MCF 10A (cell line): Measurements from ENCODE around the gene RRP1B. TPM values are rescaled to one million over a fixed set of nuclear protein-coding genes. Genes with fewer than 3 reads are reported as not detected.

Source experiments
- BruUV-seq: library from RNA; stranded (reverse); fragments of 400-500 nt; replicated peaks from 2 replicates; lab custom pipeline; 2021; lab: Mats Ljungman, UMichigan
- CTCF ChIA-PET: fragments of 300-600 bp; sonication (Branson Sonifier 250); formaldehyde crosslinking; extraction: SDS; loops from one replicate; lab custom pipeline; 2021; ENCODE audit warnings: antibody characterized with exemption, inconsistent platforms; lab: Yijun Ruan, JAX
- POLR2A ChIA-PET: fragments of 300-600, 350-650 bp; sonication (Branson Sonifier 250); formaldehyde crosslinking; extraction: SDS; loops from one replicate; lab custom pipeline; 2020; ENCODE audit warnings: antibody characterized with exemption, inconsistent platforms; lab: Yijun Ruan, JAX
- DNase-seq: peaks from one replicate; pipeline ENCODE4 v3.0.0-alpha.2; 2018; ENCODE audit not compliant: unreplicated experiment
- H3K27ac Mint-ChIP-seq: one replicate; pipeline ENCODE4 v1.8.0; 2022; ENCODE audit warnings: mild to moderate bottlenecking, low read depth, mixed read lengths; ENCODE audit not compliant: unreplicated experiment
- H3K27me3 Mint-ChIP-seq: one replicate; pipeline ENCODE4 v1.8.0; 2022; ENCODE audit warnings: mixed read lengths; ENCODE audit not compliant: insufficient read depth, unreplicated experiment
- H3K36me3 Mint-ChIP-seq: one replicate; pipeline ENCODE4 v1.8.0; 2022; ENCODE audit warnings: mild to moderate bottlenecking, moderate library complexity, mixed read lengths; ENCODE audit not compliant: insufficient read depth, unreplicated experiment
- H3K4me1 Mint-ChIP-seq: one replicate; pipeline ENCODE4 v1.8.0; 2022; ENCODE audit warnings: mixed read lengths; ENCODE audit not compliant: insufficient read depth, unreplicated experiment
- H3K4me3 Mint-ChIP-seq: one replicate; pipeline ENCODE4 v1.8.0; 2022; ENCODE audit warnings: mild to moderate bottlenecking, moderate library complexity, mixed read lengths; ENCODE audit not compliant: unreplicated experiment
- H3K9me3 Mint-ChIP-seq: one replicate; pipeline ENCODE4 v1.8.0; 2022; ENCODE audit warnings: mixed read lengths; ENCODE audit not compliant: unreplicated experiment
- intact Hi-C: fragments of 100-400 bp; cut with micrococcal nuclease; formaldehyde crosslinking; loops from 2 replicates; pipeline ENCODE4 v1.14.1; 2022
- total RNA-seq: library from RNA; stranded (reverse); gene quantifications from 2 replicates; pipeline ENCODE4 v1.2.3, GENCODE V29; 2022
- TF ChIP-seq, protein P1 (sequence below): fragments of 200-600 bp; IDR thresholded peaks from one replicate; pipeline ENCODE4 v1.8.0; 2022; ENCODE audit warnings: antibody characterized with exemption, mild to moderate bottlenecking; ENCODE audit not compliant: unreplicated experiment

RRP1B gene
- total RNA-seq, 1 experiment from 2014 or later, result 39.8 TPM

DNA sequence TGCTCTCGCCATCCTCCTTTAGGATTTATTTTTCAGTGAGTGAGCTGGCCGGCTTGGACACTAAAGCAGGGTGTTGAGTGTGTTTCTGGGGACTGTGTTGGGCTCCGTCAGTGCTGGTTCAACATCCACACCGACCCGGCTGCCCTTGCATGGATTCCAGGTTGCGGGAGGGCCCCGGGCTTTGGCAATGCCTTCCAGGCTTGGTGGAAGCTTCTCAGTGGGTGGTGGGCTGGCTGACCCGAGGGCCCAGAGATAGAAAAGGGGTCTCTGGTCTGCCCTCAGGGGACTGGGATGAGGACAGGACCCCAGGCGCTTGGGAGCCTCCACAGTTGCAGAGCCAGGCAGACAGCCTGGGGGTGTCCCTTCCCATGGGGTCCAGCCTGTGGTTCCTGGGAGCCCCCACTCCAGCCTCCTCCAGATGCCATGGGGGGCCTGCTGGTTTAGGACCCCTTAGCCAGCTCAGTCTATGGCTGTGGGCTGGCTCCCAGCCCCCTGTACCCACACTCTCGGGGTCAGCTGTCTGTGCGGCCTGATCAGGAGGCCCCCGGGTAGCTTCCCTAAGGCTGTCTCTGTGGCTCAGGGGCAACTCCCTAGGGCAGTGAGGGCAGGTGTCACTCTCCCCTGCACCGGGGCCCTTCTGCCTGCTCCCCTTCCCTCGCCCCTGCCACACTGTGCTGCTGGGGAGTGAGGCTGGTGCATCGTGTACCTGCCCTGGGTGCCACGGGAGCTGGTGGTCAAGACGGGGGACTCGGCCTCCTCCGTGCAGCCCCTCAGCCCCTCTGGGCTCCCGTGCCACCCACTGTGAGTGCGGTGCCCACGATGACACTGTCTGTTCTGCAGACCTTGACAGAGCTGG is 76.1 kb downstream of the RRP1B start:
- POLR2A ChIA-PET, result no interaction called here

DNA sequence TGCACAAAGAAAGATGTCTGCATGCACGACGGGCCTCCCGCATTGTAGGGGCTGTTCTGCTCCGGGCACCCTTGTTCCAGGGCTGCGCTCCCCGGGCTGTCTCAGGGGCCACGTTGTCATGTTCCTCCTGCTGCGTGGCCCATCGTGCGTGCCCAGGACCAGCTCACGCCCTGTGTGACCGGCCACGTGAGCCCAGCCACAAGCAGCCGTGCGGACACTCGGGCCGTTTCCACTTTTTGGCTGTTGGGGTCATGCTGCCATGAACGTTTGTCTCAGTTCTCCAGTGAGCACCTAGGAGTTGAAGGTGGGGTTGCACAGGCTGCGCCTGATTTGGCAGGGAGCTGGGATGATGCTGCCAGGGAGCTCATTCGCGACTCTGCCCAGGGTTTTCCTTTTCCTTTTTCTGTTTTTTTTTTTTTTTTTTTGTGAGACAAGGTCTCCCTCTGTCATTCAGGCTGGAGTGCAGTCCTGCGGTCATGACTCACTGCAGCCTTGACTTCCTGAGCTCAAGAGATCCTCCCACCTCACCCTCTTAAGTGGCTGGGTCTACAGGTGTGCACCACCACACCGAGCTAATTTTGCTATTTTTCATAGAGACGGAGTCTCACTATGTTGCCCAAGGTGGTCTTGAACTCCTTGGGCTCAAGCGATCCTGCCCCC is 77.0 kb downstream of the RRP1B start:
- H3K36me3 Mint-ChIP-seq, result peaks cover 61% of the 10 kb centered on the region
- intact Hi-C loops, result no loop called here
- peaks cover 26% of the 10 kb centered on the region for H3K4me1 Mint-ChIP-seq
- no peak overlapping the region for H3K4me3 Mint-ChIP-seq
- no peak overlapping the region for H3K27ac Mint-ChIP-seq
- TF ChIP-seq, protein P1, sequence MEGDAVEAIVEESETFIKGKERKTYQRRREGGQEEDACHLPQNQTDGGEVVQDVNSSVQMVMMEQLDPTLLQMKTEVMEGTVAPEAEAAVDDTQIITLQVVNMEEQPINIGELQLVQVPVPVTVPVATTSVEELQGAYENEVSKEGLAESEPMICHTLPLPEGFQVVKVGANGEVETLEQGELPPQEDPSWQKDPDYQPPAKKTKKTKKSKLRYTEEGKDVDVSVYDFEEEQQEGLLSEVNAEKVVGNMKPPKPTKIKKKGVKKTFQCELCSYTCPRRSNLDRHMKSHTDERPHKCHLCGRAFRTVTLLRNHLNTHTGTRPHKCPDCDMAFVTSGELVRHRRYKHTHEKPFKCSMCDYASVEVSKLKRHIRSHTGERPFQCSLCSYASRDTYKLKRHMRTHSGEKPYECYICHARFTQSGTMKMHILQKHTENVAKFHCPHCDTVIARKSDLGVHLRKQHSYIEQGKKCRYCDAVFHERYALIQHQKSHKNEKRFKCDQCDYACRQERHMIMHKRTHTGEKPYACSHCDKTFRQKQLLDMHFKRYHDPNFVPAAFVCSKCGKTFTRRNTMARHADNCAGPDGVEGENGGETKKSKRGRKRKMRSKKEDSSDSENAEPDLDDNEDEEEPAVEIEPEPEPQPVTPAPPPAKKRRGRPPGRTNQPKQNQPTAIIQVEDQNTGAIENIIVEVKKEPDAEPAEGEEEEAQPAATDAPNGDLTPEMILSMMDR, result no peak
- POLR2A ChIA-PET, result no interaction called here
- no peaks in the 10 kb centered on the region for H3K9me3 Mint-ChIP-seq
- BruUV-seq, result no TSS peak
- CTCF ChIA-PET, result interaction anchor here (0.6 to 0.7 kb wide), 2 partner anchors 22 to 88 kb away, joined by 3 read pairs; no protein-coding TSS in a partner anchor
- DNase-seq, result no peak
- no peaks in the 10 kb centered on the region for H3K27me3 Mint-ChIP-seq

More for the DNA sequence above, 76.1 kb downstream of the RRP1B start:
- H3K27me3 Mint-ChIP-seq, result no peaks in the 10 kb centered on the region
- peaks cover 31% of the 10 kb centered on the region for H3K4me1 Mint-ChIP-seq
- no peak overlapping the region for H3K4me3 Mint-ChIP-seq
- H3K36me3 Mint-ChIP-seq, result peaks cover 58% of the 10 kb centered on the region
- no TSS peak for BruUV-seq
- intact Hi-C loops, result no loop called here
- CTCF ChIA-PET, result interaction anchor here (0.6 kb wide), 1 partner anchor 1820 kb away, joined by 3 read pairs; no protein-coding TSS in a partner anchor
- no peaks in the 10 kb centered on the region for H3K9me3 Mint-ChIP-seq
- no peak overlapping the region for H3K27ac Mint-ChIP-seq
- TF ChIP-seq, protein P1, result no peak
- no peak for DNase-seq

DNA sequence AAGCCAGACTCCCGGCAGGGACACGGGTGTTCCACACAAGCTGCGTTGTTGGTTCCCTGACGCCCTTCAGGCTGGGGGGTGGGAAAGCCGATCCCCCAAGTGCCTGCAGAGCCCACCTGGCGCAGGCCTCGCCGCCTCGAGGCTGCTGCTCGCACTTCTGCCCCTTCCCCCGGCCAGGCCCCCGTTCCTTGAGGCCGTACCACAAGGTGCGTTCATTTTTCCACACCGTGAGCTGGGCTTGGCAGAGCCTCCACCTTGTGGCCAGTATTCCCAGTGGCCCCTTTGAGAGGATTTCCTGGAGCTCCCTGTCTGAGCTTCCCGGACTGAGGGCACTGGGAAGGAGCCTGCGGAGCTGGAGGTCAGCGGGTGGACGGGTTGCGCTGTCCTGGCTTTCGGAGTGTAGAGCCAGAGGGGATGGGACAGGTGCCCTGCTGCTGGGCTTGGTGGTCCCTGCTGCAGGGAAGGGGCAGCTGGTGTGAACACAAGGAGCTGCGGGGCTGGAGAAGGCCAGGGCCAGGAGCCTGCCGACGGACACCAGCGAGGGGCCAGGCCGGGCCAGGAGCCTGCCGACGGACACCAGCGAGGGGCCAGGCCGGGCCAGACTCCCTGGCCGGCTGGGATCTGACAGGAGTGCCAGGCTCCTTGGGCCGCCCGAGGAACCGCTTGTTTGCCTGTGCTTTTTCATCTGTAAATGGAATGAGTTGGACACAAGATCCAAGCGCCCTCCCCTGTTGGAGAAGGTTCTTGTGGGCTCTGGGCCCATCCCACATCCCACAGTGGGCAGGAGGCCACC is 78.0 kb downstream of the RRP1B start:
- BruUV-seq, result no TSS peak
- no peak for DNase-seq
- no peaks in the 10 kb centered on the region for H3K27me3 Mint-ChIP-seq
- peaks cover 16% of the 10 kb centered on the region for H3K4me1 Mint-ChIP-seq
- H3K9me3 Mint-ChIP-seq, result no peaks in the 10 kb centered on the region
- no peak overlapping the region for H3K27ac Mint-ChIP-seq
- intact Hi-C loops, result no loop called here
- no peak overlapping the region for H3K4me3 Mint-ChIP-seq
- CTCF ChIA-PET, result interaction anchor here (0.6 to 0.7 kb wide), 2 partner anchors 52 to 66 kb away, joined by 3 to 5 read pairs; partner anchors contain the start of gene RRP1
- H3K36me3 Mint-ChIP-seq, result peaks cover 56% of the 10 kb centered on the region
- POLR2A ChIA-PET, result no interaction called here
- TF ChIP-seq, protein P1, result no peak
